ENCODE measurements around the gene HSBP1. TPM values are rescaled to one million over a fixed set of nuclear protein-coding genes. Genes with fewer than 3 reads are reported as not detected.

The HSBP1 gene
- total RNA-seq, 1 experiment from 2014 or later: 17.6 TPM

- DNase-seq (ENCODE audit: low read depth): no peak
Observed at GRCh38 chr16:83839561-83839960, 31.8 kb downstream of the HSBP1 start.

GRCh38 chr16:83840060-83840617 lies 32.4 kb downstream of the HSBP1 start:
- no peak for DNase-seq (ENCODE audit: low read depth)

GRCh38 chr16:83842291-83842690 lies 34.5 kb downstream of the HSBP1 start:
- DNase-seq (ENCODE audit: low read depth): no peak

- DNase-seq (ENCODE audit: low read depth): no peak
Observed at GRCh38 chr16:83842756-83843507, 35.2 kb downstream of the HSBP1 start.

- DNase-seq (ENCODE audit: low read depth): no peak
Observed at GRCh38 chr16:83843657-83844056, 35.9 kb downstream of the HSBP1 start.

- DNase-seq (ENCODE audit: low read depth): peak; percentile 57
Observed at GRCh38 chr16:83845263-83845662, 37.5 kb downstream of the HSBP1 start.

- no peak for DNase-seq (ENCODE audit: low read depth)
Observed at GRCh38 chr16:83847371-83848225, 39.8 kb downstream of the HSBP1 start.

- no peak for DNase-seq (ENCODE audit: low read depth)
Observed at GRCh38 chr16:83849421-83849820, 41.6 kb downstream of the HSBP1 start.

- no peak for DNase-seq (ENCODE audit: low read depth)
Observed at GRCh38 chr16:83850947-83851346, 43.2 kb downstream of the HSBP1 start.

GRCh38 chr16:83851473-83851872 lies 43.7 kb downstream of the HSBP1 start:
- DNase-seq (ENCODE audit: low read depth): no peak

- no peak for DNase-seq (ENCODE audit: low read depth)
Observed at GRCh38 chr16:83852774-83853173, 45.0 kb downstream of the HSBP1 start.

GRCh38 chr16:83853834-83854233 lies 46.1 kb downstream of the HSBP1 start:
- DNase-seq (ENCODE audit: low read depth): no peak

GRCh38 chr16:83854420-83854819 lies 46.6 kb downstream of the HSBP1 start:
- no peak for DNase-seq (ENCODE audit: low read depth)

- no peak for DNase-seq (ENCODE audit: low read depth)
Observed at GRCh38 chr16:83856792-83857191, 49.0 kb downstream of the HSBP1 start.

GRCh38 chr16:83859265-83859664 lies 51.5 kb downstream of the HSBP1 start:
- no peak for DNase-seq (ENCODE audit: low read depth)

- no peak for DNase-seq (ENCODE audit: low read depth)
Observed at GRCh38 chr16:83862661-83863060, 54.9 kb downstream of the HSBP1 start.

- DNase-seq (ENCODE audit: low read depth): no peak
Observed at GRCh38 chr16:83863682-83864081, 55.9 kb downstream of the HSBP1 start.

Other genes starting within 250 kb of the HSBP1 start
- gene MLYCD, start 91.1 kb downstream of the HSBP1 start, total RNA-seq (2014; rRNA removed; shearing (Covaris generic)): 1.6 and 2.5 TPM in 2 replicates
- gene OSGIN1, start 145.3 kb downstream of the HSBP1 start, total RNA-seq (2014; rRNA removed; shearing (Covaris generic)): 1.4 and 1.8 TPM in 2 replicates
- not detected in 2 replicates for gene NECAB2, start 160.3 kb downstream of the HSBP1 start, total RNA-seq (2014; rRNA removed; shearing (Covaris generic))
- not detected in 2 replicates for gene SLC38A8, start 234.8 kb downstream of the HSBP1 start, total RNA-seq (2014; rRNA removed; shearing (Covaris generic))